HCT116 (cell line): ENCODE measurements around the gene DLG2. TPM values are rescaled to one million over a fixed set of nuclear protein-coding genes. Genes with fewer than 3 reads are reported as not detected.

ENCODE experiments used
- ATAC-seq: fragments of 200-7000 bp; cut with Tn5 transposase; 2 replicates; pipeline ENCODE4 v1.9.1; 2020; ENCODE audit warnings: mild to moderate bottlenecking, moderate library complexity
- BruUV-seq: library from RNA; stranded (reverse); fragments of 400-500 nt; replicated peaks from 2 replicates; lab custom pipeline; 2021; lab: Mats Ljungman, UMichigan
- CTCF ChIA-PET: fragments of 300-600 bp; sonication (Branson Sonifier 250); formaldehyde crosslinking; loops from one replicate; lab custom pipeline; 2021; ENCODE audit warnings: antibody characterized with exemption; lab: Charles Lee
- POLR2A ChIA-PET: fragments of 300-600, 350-600 bp; sonication (Branson Sonifier 250); formaldehyde crosslinking; loops from one replicate; lab custom pipeline; 2021; ENCODE audit warnings: antibody characterized with exemption; lab: Charles Lee
- RAD21 ChIA-PET, 2 experiments: fragments of 300-600 bp; sonication (Branson Sonifier 250); formaldehyde crosslinking; loops; one replicate each; lab custom pipeline; 2023; ENCODE audit warnings: low total read pairs in 2 of 2; ENCODE audit not compliant: uncharacterized antibody in 2 of 2, unreplicated experiment in 2 of 2, low non-redundant PET in 1 of 2; lab: Charles Lee
- DNase-seq: peaks from one replicate; pipeline ENCODE4 v3.0.0-alpha.2; 2010; ENCODE audit warnings: low read depth, low spot score
- H2AFZ ChIP-seq: fragments of 200-600 bp; shearing (Covaris generic), sonication (generic); 2 replicates; pipeline ENCODE4 v1.6.1; 2017; ENCODE audit warnings: low read depth, mixed run types, mixed read lengths, antibody characterized with exemption, low read length; ENCODE audit not compliant: poor library complexity, severe bottlenecking
- H3K27ac ChIP-seq: 2 replicates; pipeline ENCODE4 v1.5.1; 2012; ENCODE audit warnings: low read depth, low read length
- H3K27me3 ChIP-seq: fragments of 200-600 bp; sonication (generic); 2 replicates; pipeline ENCODE4 v1.6.1; 2016; ENCODE audit warnings: mixed run types, low read length, mixed read lengths; ENCODE audit not compliant: insufficient read depth
- H3K36me3 ChIP-seq, 2 experiments: fragments of 200-500 bp in 1 of 2; fragments of 200-600 bp in 1 of 2; sonication (Bioruptor generic) in 1 of 2; sonication (generic) in 1 of 2; 2 replicates each; pipeline versions ENCODE4 v1.5.1 to v1.6.1; 2014 to 2016; ENCODE audit warnings: low read length in 2 of 2, inconsistent platforms in 1 of 2, mixed read lengths in 1 of 2, mixed run types in 1 of 2; ENCODE audit not compliant: insufficient read depth in 2 of 2, control insufficient read depth in 1 of 2
- H3K4me1 ChIP-seq, 2 experiments: fragments of 200-600 bp in 1 of 2; sonication (generic) in 1 of 2; 2 replicates each; pipeline versions ENCODE4 v1.5.1 to v1.6.1; 2012 to 2017; ENCODE audit warnings: low read length in 2 of 2, inconsistent platforms in 1 of 2, mild to moderate bottlenecking in 1 of 2, mixed read lengths in 1 of 2, mixed run types in 1 of 2, moderate library complexity in 1 of 2; ENCODE audit not compliant: insufficient read depth in 2 of 2, control insufficient read depth in 1 of 2
- H3K4me2 ChIP-seq: fragments of 200-600 bp; sonication (generic); 2 replicates; pipeline ENCODE4 v1.6.1; 2017; ENCODE audit warnings: mixed run types, low read length, mixed read lengths
- H3K4me3 ChIP-seq, 2 experiments: fragments of 200-600 bp in 1 of 2; sonication (generic) in 1 of 2; replicated peaks in 1 of 2; 2 replicates each; pipeline ENCODE4 v1.5.1; 2011 to 2016; ENCODE audit warnings: low read length in 2 of 2, control low read depth in 1 of 2, low read depth in 1 of 2, mild to moderate bottlenecking in 1 of 2, mixed read lengths in 1 of 2, mixed run types in 1 of 2
- H3K79me2 ChIP-seq: fragments of 200-600 bp; sonication (generic); 2 replicates; pipeline ENCODE4 v1.6.1; 2017; ENCODE audit warnings: mild to moderate bottlenecking, mixed run types, low read length, moderate library complexity, mixed read lengths; ENCODE audit not compliant: insufficient read depth
- H3K9ac ChIP-seq: fragments of 200-600 bp; sonication (generic); 2 replicates; pipeline ENCODE4 v1.6.1; 2016; ENCODE audit warnings: low read length, mixed read lengths
- H3K9me2 ChIP-seq: fragments of 200-600 bp; sonication (generic), shearing (Covaris generic); 2 replicates; pipeline ENCODE4 v1.6.1; 2017; ENCODE audit warnings: mixed run types, mild to moderate bottlenecking, moderate library complexity; ENCODE audit not compliant: insufficient read depth
- H3K9me3 ChIP-seq, 2 experiments: fragments of 200-500 bp in 1 of 2; fragments of 200-600 bp in 1 of 2; sonication (Bioruptor generic) in 1 of 2; sonication (generic) in 1 of 2; 2 replicates each; pipeline ENCODE4 v1.6.1; 2014 to 2017; ENCODE audit warnings: low read length in 2 of 2, mixed read lengths in 2 of 2, inconsistent platforms in 1 of 2, low read depth in 1 of 2, mild to moderate bottlenecking in 1 of 2, mixed run types in 1 of 2, moderate library complexity in 1 of 2; ENCODE audit not compliant: control insufficient read depth in 1 of 2, insufficient read depth in 1 of 2
- H4K20me1 ChIP-seq: fragments of 200-600 bp; sonication (generic), shearing (Covaris generic); 2 replicates; pipeline ENCODE4 v1.6.1; 2017; ENCODE audit warnings: mixed run types, mild to moderate bottlenecking, moderate library complexity; ENCODE audit not compliant: insufficient read depth
- CBX3 ChIP-seq: IDR thresholded peaks from 2 replicates; pipeline ENCODE4 v1.6.1; 2012; ENCODE audit warnings: low read depth
- CEBPB ChIP-seq: IDR thresholded peaks from 2 replicates; pipeline ENCODE4 v1.6.1; 2012; ENCODE audit warnings: low read depth
- EGR1 ChIP-seq: IDR thresholded peaks from 2 replicates; pipeline ENCODE4 v1.6.1; 2012; ENCODE audit warnings: low read depth
- ELF1 ChIP-seq: IDR thresholded peaks from 2 replicates; pipeline ENCODE4 v1.6.1; 2012; ENCODE audit warnings: low read depth, borderline replicate concordance
- EZH2 ChIP-seq: fragments of 200-600 bp; sonication (generic); IDR thresholded peaks from 2 replicates; pipeline ENCODE4 v1.6.1; 2017; ENCODE audit warnings: antibody characterized with exemption, mixed run types
- EZH2phosphoT487 ChIP-seq: fragments of 200-600 bp; IDR thresholded peaks from 2 replicates; pipeline ENCODE4 v1.6.1; 2018; ENCODE audit warnings: antibody characterized with exemption, borderline replicate concordance
- JUND ChIP-seq: IDR thresholded peaks from 2 replicates; pipeline ENCODE4 v1.6.1; 2012
- POLR2A ChIP-seq: IDR thresholded peaks from 2 replicates; pipeline ENCODE4 v1.7.0; 2011; ENCODE audit warnings: borderline replicate concordance; ENCODE audit not compliant: insufficient read depth, insufficient read length; ENCODE audit errors: extremely low read depth
- POLR2AphosphoS5 ChIP-seq: IDR thresholded peaks from 2 replicates; pipeline ENCODE4 v1.6.1; 2011; ENCODE audit warnings: mild to moderate bottlenecking, low read depth, low read length, moderate library complexity
- RAD21 ChIP-seq: IDR thresholded peaks from 2 replicates; pipeline ENCODE4 v1.6.1; 2012; ENCODE audit warnings: low read depth, mild to moderate bottlenecking
- SIN3A ChIP-seq: IDR thresholded peaks from 2 replicates; pipeline ENCODE4 v1.6.1; 2012; ENCODE audit warnings: low read depth
- SP1 ChIP-seq: IDR thresholded peaks from 2 replicates; pipeline ENCODE4 v1.6.1; 2012; ENCODE audit warnings: low read depth
- SRF ChIP-seq: IDR thresholded peaks from 2 replicates; pipeline ENCODE4 v1.6.1; 2012; ENCODE audit warnings: low read depth
- YY1 ChIP-seq: IDR thresholded peaks from 2 replicates; pipeline ENCODE4 v1.6.1; 2011; ENCODE audit warnings: low read length, low read depth, moderate library complexity, mild to moderate bottlenecking; ENCODE audit not compliant: insufficient replicate concordance; ENCODE audit errors: extremely low read depth
- intact Hi-C: fragments of 100-400 bp; cut with micrococcal nuclease; formaldehyde crosslinking; loops from 2 replicates; pipeline ENCODE4 v1.10.0; 2022
- total RNA-seq: library from RNA; stranded (reverse); gene quantifications from one replicate; pipeline ENCODE4 v1.2.1, GENCODE V29; 2021; ENCODE audit not compliant: unreplicated experiment
- TF ChIP-seq, protein P1 (sequence below), 3 experiments: fragments of 200-600 bp in 1 of 3; sonication (generic) in 1 of 3; IDR thresholded peaks in 2 of 3; conservative IDR thresholded peaks in 1 of 3; 2 replicates each; pipeline ENCODE4 v1.5.1; 2012 to 2017; ENCODE audit warnings: low read depth in 2 of 3, low read length in 2 of 3, antibody characterized with exemption in 1 of 3, borderline replicate concordance in 1 of 3, control low read depth in 1 of 3, mild to moderate bottlenecking in 1 of 3, mixed read lengths in 1 of 3, mixed run types in 1 of 3, moderate library complexity in 1 of 3; ENCODE audit not compliant: insufficient read depth in 1 of 3
- TF ChIP-seq, protein P2 (sequence below): IDR thresholded peaks from 2 replicates; pipeline ENCODE4 v1.6.1; 2012
- TF ChIP-seq, protein P3 (sequence below): IDR thresholded peaks from 2 replicates; pipeline ENCODE4 v1.6.1; 2012
- TF ChIP-seq, protein P4 (sequence below): IDR thresholded peaks from 2 replicates; pipeline ENCODE4 v1.6.1; 2012; ENCODE audit warnings: low read depth

The DLG2 gene
- total RNA-seq, 1 experiment from 2014 or later, result 2.4 TPM

DNA sequence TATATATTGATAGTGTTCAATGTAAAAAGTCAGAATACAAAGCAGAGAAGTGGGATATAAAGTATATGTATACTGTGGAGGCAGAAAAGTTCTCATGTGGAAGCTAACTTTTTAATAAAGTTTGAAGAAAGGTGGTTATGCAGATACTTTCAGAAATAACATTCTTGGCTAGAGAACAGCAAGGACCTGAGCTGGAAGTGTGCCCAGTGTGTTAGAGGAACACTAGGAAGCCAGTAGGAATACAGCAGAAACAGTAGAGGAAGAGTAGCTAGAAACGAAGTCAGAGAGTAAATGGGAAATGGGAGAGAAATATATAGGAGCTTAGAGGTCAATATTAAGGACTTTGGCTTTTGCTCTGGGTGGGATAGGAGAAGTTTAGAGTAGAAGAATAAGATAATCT lies 1876.1 kb downstream of the DLG2 start (continued):
- TF ChIP-seq, protein P1, sequence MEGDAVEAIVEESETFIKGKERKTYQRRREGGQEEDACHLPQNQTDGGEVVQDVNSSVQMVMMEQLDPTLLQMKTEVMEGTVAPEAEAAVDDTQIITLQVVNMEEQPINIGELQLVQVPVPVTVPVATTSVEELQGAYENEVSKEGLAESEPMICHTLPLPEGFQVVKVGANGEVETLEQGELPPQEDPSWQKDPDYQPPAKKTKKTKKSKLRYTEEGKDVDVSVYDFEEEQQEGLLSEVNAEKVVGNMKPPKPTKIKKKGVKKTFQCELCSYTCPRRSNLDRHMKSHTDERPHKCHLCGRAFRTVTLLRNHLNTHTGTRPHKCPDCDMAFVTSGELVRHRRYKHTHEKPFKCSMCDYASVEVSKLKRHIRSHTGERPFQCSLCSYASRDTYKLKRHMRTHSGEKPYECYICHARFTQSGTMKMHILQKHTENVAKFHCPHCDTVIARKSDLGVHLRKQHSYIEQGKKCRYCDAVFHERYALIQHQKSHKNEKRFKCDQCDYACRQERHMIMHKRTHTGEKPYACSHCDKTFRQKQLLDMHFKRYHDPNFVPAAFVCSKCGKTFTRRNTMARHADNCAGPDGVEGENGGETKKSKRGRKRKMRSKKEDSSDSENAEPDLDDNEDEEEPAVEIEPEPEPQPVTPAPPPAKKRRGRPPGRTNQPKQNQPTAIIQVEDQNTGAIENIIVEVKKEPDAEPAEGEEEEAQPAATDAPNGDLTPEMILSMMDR (IDR thresholded peaks at IDR 0.05 in 2 of 3, conservative IDR thresholded peaks at IDR 0.05 in 1 of 3; ENCODE audit: borderline replicate concordance in 1 of 3, insufficient read depth in 1 of 3, low read depth in 2 of 3, low read length in 2 of 3), result no peak
- TF ChIP-seq POLR2A, result no peak
- TF ChIP-seq, all 23 proteins: peak for 0

DNA sequence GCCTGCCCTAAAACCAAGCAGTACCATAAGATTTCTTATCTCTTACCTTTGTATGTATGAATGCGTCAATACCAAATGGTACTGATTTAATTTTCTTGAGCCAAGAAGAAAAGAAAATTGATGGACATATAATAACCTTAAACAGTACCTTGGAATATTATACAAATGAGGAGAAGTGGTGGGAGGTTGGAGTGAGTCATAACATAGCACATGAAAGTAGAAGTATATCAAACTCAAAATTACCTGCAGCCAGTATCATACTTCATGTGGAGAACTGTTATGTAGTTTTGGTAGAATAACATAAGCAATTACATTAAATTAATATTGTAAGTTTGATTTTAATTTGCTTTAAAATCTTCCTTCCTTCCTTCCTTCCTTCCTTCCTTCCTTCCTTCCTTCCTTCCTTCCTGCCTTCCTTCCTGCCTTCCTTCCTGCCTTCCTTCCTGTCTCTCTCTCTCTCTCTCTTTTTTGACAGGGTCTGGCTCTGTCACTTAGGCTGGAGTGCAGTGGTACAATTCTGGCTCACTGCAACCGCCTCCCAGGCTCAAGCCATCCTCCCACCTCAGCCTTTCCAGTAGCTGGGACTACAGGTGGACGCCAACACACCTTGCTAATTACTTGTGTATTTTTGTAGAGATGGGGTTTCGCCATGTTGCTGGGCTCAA lies 1880.1 kb downstream of the DLG2 start:
- H3K4me1 ChIP-seq, result no peaks in the 10 kb centered on the region
- no peak overlapping the region for H3K9ac ChIP-seq
- no peak overlapping the region for H2AFZ ChIP-seq
- intact Hi-C loops, result no loop called here
- H3K79me2 ChIP-seq, result no peaks in the 10 kb centered on the region
- no peak for ATAC-seq
- no peak overlapping the region for H3K4me2 ChIP-seq
- no peak for DNase-seq
- H4K20me1 ChIP-seq, result no peaks in the 10 kb centered on the region
- no peaks in the 10 kb centered on the region for H3K9me2 ChIP-seq
- no TSS peak for BruUV-seq
- RAD21 ChIA-PET, result no interaction called here
- H3K9me3 ChIP-seq, result no peaks in the 10 kb centered on the region
- H3K4me3 ChIP-seq, result no peak overlapping the region
- H3K27ac ChIP-seq, result no peak overlapping the region
- CTCF ChIA-PET, result no interaction called here
- H3K36me3 ChIP-seq, result no peaks in the 10 kb centered on the region
- POLR2A ChIA-PET, result no interaction called here
- peaks cover 12% of the 10 kb centered on the region; the same call in 1 of the 2 replicates for H3K27me3 ChIP-seq
- TF ChIP-seq, protein P2, sequence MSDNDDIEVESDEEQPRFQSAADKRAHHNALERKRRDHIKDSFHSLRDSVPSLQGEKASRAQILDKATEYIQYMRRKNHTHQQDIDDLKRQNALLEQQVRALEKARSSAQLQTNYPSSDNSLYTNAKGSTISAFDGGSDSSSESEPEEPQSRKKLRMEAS, result no peak
- TF ChIP-seq JUND (no peak), YY1 (no peak), SIN3A (no peak), RAD21 (no peak), EZH2phosphoT487 (no peak), EGR1 (no peak), POLR2AphosphoS5 (no peak), SRF (no peak), ELF1 (no peak), EZH2 (no peak), CBX3 (no peak), CEBPB (no peak), SP1 (no peak)
- TF ChIP-seq, protein P1 (IDR thresholded peaks at IDR 0.05 in 2 of 3, conservative IDR thresholded peaks at IDR 0.05 in 1 of 3; ENCODE audit: borderline replicate concordance in 1 of 3, insufficient read depth in 1 of 3, low read depth in 2 of 3, low read length in 2 of 3), result no peak
- TF ChIP-seq, protein P3, sequence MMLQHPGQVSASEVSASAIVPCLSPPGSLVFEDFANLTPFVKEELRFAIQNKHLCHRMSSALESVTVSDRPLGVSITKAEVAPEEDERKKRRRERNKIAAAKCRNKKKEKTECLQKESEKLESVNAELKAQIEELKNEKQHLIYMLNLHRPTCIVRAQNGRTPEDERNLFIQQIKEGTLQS, result no peak
- TF ChIP-seq, protein P4, sequence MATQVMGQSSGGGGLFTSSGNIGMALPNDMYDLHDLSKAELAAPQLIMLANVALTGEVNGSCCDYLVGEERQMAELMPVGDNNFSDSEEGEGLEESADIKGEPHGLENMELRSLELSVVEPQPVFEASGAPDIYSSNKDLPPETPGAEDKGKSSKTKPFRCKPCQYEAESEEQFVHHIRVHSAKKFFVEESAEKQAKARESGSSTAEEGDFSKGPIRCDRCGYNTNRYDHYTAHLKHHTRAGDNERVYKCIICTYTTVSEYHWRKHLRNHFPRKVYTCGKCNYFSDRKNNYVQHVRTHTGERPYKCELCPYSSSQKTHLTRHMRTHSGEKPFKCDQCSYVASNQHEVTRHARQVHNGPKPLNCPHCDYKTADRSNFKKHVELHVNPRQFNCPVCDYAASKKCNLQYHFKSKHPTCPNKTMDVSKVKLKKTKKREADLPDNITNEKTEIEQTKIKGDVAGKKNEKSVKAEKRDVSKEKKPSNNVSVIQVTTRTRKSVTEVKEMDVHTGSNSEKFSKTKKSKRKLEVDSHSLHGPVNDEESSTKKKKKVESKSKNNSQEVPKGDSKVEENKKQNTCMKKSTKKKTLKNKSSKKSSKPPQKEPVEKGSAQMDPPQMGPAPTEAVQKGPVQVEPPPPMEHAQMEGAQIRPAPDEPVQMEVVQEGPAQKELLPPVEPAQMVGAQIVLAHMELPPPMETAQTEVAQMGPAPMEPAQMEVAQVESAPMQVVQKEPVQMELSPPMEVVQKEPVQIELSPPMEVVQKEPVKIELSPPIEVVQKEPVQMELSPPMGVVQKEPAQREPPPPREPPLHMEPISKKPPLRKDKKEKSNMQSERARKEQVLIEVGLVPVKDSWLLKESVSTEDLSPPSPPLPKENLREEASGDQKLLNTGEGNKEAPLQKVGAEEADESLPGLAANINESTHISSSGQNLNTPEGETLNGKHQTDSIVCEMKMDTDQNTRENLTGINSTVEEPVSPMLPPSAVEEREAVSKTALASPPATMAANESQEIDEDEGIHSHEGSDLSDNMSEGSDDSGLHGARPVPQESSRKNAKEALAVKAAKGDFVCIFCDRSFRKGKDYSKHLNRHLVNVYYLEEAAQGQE, result no peak
